HG02840 (cell line): ENCODE data around the gene USP19.
A peak's percentile ranks its signal among the peaks of the same experiment; 100 is the strongest.

Experiments used
- ATAC-seq: cut with Tn5 transposase; IDR thresholded peaks from one replicate; pipeline ENCODE4 v1.9.1; 2021; ENCODE audit warnings: mild to moderate bottlenecking, moderate library complexity, moderate number of reproducible peaks; ENCODE audit not compliant: unreplicated experiment, low FRiP score

The USP19 gene

DNA sequence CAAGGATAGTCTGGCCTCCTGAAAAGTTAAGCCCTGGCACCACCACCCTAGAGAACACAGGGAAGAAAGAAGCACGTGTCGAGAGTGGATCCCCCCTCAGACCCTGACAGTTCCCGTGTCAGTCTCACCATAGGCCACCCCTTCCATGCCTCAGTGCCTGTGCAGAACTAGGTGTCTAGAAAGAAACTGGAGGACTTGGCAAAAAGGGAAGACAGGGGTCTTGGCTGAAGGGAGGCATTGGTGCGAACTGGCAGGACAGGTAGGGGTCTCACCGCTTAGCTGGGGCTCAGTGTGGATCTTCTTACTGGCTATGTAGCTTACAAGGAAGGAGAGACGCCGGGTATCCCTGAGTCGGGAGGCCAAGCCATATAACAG lies 16.6 kb downstream of the USP19 start:
- no peak for ATAC-seq

DNA sequence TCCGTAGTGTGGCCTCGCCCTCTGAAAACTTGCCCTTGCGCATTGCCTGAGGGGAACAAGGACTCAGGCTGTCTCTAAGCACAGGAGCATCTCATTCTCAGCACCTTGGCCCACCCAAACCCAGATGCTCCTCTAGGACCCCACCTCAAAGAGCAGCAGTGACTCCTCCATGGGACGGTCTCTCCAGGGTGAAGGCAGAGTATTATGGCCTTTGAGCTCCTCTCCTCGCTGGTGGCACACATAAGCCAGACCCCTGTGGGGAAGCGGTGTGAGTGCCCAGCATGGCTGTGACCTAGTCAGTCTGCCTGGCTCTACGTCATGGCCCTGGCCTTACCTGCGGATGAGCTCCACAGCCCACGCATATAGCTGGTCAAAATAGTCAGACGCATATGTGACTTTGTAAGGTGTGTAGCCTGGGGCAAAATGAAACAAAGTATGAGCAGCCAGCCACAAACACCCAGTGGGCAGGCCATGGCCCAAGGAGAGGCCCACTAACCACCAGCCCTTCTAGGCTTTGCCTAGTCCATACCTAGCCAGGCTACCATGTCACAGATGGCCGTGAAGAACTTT lies 20.5 kb downstream of the USP19 start:
- ATAC-seq, result no peak

DNA sequence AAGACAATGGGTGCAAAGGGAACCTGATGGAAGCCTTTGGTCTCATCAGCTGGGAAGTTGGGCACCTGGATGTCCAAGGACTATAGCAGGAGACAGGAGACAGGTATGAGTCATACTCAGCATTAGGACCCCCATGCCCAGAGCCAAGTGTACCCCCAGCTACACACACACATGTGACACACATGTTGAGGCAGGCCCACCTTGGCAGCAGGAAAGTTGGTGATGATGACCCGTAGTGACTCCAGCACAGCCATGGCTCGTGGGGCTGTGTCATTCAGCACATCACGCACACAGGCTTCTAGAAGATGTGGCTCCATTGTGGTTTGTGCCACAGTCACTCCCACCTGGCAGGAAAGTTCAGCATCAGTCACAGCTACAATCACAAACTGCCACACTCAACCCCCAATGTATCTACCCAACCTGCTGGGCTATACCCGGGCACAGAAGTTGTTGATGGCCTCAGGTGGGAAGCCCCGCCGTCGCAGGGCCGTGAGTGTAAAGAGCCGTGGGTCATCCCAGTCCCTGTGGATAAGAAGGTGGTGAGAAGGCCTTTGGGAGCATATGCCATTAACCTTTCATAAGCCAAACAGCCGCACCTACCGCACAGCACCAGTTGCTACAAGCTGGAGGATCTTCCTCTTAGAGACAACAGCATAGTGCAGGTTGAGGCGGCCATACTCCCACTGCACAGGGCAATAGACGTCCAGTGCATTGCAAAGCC lies 21.6 kb downstream of the USP19 start:
- no peak for ATAC-seq

DNA sequence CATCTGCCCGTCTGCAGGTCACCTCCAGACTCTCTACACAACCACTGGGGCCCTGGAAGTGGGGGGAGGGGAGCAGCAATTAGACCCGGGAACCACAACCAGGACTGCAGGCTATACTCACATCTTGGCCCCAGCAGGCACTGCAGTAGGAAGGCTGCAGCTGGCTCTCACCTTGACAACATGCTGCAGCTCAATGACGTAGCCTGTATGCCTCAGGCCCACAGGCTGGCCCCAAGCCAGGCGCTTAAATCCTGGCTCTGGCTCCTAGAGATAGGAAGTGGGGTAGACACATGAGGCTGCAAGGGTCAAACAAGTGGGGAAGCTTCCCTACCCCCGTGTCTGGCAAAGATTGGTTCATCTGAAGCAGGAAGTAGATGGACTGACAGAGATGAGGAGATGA lies 22.2 kb downstream of the USP19 start:
- ATAC-seq, result no peak

DNA sequence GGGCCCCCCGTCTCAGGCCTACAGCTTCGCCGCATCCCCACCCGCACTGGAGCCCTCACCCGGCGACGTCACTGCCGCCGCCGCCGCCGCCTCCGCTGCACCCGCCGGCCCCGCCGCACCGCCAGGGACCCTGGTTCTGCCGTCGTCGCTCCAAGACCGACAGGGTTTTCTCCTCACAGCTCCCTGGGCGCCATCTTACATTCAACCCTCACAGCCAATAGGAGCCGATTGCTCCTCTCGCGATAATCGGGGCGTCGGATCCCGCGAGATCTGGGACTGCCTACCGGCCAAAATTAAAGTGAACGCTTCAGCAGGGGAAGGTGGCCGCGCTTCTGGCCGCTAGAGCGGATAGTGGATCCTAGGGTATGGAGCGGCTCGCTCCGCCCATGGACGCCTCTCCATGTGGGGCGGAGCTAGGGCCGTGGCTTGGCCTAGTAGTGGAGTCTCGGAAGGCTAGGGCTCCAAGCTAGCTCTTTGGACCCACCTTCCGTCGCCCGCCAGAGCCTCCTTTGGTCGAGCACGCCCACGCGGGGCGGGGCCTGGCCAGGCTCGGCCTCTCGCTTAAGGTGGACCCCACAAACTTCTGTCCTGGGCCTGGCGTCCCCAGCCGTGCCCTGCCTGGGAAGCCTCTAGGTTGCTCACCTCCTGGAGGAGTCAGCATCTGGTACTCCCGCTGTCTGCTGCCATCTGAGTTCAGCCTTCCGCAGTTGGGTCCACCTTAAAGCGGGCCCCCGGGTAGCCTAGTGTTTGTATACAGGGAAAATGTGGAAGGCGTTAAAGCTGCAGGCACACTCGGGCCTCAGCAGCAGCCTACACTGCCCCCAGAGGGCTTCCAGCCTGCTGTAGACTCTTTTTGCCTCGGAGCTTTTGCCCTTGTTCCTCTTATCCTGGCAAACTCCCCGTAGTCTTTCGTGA lies 26.5 kb downstream of the USP19 start, which contains the start of gene QRICH1:
Gene QRICH1 (minus strand): TSS at position 219 of the 915 bp plus-strand sequence. CDS start 17,054 bp downstream, outside the sequence.
- peak; percentile 79 for ATAC-seq

DNA sequence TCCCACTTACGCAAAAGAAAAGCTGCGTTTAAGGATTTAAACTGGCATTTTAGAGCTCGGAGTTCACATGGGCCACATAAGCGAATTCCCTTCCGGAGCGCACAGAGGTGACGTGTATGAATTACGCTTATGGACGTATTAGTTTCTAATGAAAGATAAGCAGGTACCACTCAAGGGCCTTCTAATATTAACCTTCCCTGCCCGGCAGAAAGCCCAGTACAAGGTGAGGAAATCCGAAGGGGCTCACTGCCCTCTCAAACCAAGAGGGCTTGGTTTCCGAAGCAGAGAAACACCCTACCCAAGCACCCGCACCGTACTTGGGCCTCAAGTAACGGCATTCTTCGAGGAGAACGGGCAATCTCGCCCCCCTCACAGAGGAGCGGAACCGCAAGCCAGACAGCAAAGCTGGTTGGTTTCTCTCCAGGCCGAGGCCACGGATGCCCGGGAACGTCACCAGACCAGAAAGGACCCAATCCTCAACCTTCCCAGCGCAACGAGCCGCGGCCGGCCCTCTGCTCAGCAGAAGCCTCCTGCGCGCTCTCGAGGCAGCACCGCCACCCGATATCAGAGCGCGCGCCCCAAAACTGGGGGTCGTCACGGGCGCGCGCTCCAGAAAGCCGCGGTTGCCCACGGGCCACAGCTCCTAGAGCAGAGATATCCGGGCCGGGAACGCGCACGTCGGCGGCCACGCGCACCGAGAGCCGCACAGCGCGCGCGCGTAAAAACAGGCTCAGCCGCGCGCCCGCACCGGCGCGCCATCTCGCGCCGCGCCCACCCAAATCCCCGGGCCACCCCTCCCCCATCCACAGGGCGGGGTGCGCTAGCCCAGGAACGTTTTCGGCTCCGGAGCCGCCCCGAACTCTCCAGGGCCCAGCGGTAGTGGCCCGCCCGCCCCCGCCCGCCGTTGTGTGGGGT lies 27.4 kb downstream of the USP19 start:
- ATAC-seq, result peak; percentile 40

DNA sequence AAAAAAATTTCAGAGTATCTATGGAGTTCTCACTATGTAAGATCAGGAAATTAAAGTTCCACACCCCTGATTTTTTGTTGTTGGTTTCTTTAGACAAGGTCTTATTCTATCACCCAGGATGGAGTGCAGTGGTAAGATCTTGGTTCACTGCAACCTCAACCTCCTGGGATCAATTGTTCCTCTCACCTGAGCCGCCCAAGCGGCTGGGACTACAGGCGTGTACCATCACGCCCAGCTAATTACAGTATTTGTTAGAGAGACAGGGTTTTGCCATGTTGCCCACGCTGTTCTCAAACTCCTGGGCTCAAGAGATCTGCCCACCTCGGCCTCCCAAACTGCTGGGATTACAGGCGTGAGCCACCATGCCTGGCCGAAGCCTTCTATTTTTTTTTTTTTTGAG lies 39.2 kb downstream of the USP19 start:
- ATAC-seq, result no peak

DNA sequence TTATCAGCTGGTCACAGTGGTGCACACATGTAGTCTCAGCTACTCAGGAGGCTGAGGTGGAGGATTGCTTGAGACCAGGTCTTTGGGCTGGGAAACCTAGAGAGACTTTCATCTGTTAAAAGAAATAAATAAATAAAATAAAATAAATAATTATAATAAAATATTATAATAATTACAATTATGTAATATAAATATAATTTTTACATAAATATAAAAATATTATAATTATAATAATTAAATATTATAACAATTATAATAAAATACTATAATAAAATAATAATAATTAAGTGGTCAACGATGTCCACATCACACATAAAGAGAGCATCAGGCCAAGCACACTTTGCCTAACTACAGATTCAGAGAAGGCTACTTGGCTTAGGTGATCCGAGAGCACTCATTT lies 41.4 kb downstream of the USP19 start:
- ATAC-seq, result no peak

DNA sequence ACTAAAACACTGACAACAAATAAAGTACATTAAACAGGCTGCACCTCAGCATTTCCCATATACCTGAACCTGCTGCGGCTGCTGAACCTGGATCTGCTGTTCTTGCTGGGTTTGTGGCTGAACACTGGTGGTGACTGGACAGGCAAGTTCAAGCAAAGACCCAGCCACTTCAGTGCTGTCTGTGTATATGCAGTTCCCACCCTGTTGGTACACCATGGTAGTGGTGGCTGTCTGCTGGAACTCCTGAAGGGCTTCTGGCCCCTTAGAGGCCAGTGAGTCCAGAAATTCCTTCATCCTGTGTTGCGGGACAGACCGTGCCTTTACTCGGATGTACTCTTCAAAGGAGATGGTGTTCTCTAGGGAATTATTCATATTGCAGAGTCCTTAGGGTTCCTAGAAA lies 44.0 kb downstream of the USP19 start:
- ATAC-seq, result no peak

DNA sequence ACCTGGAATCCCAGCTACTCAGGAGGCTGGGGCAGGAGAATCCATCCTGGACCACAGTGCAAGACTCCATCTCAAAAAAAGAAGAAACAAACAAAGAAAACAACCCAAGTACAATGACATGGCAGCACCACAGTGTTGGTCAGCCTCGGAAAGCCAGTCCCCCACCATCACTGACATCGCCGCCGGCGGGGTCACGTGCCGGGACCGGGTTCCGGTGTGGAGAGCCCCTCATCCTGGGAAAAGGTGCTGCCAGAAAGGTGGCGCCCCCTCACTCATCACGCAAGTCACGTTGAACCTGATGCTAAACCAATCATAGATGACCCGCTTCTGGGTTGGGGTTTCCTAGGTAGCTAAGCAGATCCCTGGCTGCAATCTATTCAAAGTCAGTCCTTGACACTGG lies 44.5 kb downstream of the USP19 start:
- ATAC-seq, result no peak
